ENCODE measurements around the gene SLC4A2.

The SLC4A2 gene

GRCh38 chr7:151057989-151058780 lies 1.2 kb upstream of the SLC4A2 start (continued):
- TF ChIP-seq ZNF24 (tag by site-specific recombination; IDR thresholded peaks at IDR 0.05) (peak; percentile 69), ZBTB10 (tag by site-specific recombination; IDR thresholded peaks at IDR 0.05) (peak; percentile 97), EGR2 (tag by site-specific recombination; IDR thresholded peaks at IDR 0.05; ENCODE audit: low read depth) (0 out of 2 replicates have a peak, but pooled peaks have one; percentile 4), HIC1 (tag by site-specific recombination; IDR thresholded peaks at IDR 0.05) (peak; percentile 81; the same call in 1 of the 2 replicates), ZNF214 (tag by site-specific recombination; IDR thresholded peaks at IDR 0.05; ENCODE audit: borderline replicate concordance) (no peak), ZNF600 (tag by site-specific recombination; IDR thresholded peaks at IDR 0.05) (peak; percentile 81), GLIS2 (tag by site-specific recombination; IDR thresholded peaks at IDR 0.05) (peak; percentile 82), ZBTB21 (tag by site-specific recombination; IDR thresholded peaks at IDR 0.05) (peak; percentile 93), GLI2 (tag by site-specific recombination; IDR thresholded peaks at IDR 0.05; ENCODE audit: borderline replicate concordance, low read depth) (no peak), ZEB2 (tag by site-specific recombination; IDR thresholded peaks at IDR 0.05) (peak; percentile 97), ZNF561 (tag by site-specific recombination; IDR thresholded peaks at IDR 0.05; ENCODE audit: borderline replicate concordance) (peak; percentile 30; the same call in 1 of the 2 replicates), ATF2 (tag by site-specific recombination; IDR thresholded peaks at IDR 0.05; ENCODE audit: low read depth) (peak; percentile 80), ZXDB (tag by site-specific recombination; IDR thresholded peaks at IDR 0.05) (peak; percentile 94), ZNF391 (tag by site-specific recombination; IDR thresholded peaks at IDR 0.05; ENCODE audit: borderline replicate concordance, low read depth) (peak; percentile 80; the same call in 1 of the 2 replicates), ZFP69B (tag by site-specific recombination; IDR thresholded peaks at IDR 0.05) (peak; percentile 13; the same call in 1 of the 2 replicates), KLF9 (tag by site-specific recombination; IDR thresholded peaks at IDR 0.05; ENCODE audit: low read depth) (peak; percentile 68), ZNF324 (tag by site-specific recombination; IDR thresholded peaks at IDR 0.05) (peak; percentile 72), INSM2 (tag by site-specific recombination; IDR thresholded peaks at IDR 0.05) (peak; percentile 29; the same call in 1 of the 2 replicates), ZSCAN5A (tag by site-specific recombination; IDR thresholded peaks at IDR 0.05) (peak; percentile 63), ZFHX2 (tag by site-specific recombination; conservative IDR thresholded peaks at IDR 0.05) (0 out of 2 replicates have a peak, but pooled peaks have one; percentile 23)
- TF ChIP-seq, protein P1, sequence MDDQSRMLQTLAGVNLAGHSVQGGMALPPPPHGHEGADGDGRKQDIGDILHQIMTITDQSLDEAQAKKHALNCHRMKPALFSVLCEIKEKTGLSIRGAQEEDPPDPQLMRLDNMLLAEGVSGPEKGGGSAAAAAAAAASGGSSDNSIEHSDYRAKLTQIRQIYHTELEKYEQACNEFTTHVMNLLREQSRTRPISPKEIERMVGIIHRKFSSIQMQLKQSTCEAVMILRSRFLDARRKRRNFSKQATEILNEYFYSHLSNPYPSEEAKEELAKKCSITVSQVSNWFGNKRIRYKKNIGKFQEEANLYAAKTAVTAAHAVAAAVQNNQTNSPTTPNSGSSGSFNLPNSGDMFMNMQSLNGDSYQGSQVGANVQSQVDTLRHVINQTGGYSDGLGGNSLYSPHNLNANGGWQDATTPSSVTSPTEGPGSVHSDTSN (CRISPR knock-in tag; IDR thresholded peaks at IDR 0.05): no peak
- TF ChIP-seq, protein P2, sequence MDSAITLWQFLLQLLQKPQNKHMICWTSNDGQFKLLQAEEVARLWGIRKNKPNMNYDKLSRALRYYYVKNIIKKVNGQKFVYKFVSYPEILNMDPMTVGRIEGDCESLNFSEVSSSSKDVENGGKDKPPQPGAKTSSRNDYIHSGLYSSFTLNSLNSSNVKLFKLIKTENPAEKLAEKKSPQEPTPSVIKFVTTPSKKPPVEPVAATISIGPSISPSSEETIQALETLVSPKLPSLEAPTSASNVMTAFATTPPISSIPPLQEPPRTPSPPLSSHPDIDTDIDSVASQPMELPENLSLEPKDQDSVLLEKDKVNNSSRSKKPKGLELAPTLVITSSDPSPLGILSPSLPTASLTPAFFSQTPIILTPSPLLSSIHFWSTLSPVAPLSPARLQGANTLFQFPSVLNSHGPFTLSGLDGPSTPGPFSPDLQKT (IDR thresholded peaks at IDR 0.05; ENCODE audit: borderline replicate concordance, low read depth, low read length): peak; percentile 84; the same call in 1 of the 2 replicates
- TF ChIP-seq, protein P3, sequence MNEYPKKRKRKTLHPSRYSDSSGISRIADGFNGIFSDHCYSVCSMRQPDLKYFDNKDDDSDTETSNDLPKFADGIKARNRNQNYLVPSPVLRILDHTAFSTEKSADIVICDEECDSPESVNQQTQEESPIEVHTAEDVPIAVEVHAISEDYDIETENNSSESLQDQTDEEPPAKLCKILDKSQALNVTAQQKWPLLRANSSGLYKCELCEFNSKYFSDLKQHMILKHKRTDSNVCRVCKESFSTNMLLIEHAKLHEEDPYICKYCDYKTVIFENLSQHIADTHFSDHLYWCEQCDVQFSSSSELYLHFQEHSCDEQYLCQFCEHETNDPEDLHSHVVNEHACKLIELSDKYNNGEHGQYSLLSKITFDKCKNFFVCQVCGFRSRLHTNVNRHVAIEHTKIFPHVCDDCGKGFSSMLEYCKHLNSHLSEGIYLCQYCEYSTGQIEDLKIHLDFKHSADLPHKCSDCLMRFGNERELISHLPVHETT (tag by site-specific recombination; IDR thresholded peaks at IDR 0.05): peak; percentile 50; the same call in 1 of the 2 replicates
- TF ChIP-seq, protein P4, sequence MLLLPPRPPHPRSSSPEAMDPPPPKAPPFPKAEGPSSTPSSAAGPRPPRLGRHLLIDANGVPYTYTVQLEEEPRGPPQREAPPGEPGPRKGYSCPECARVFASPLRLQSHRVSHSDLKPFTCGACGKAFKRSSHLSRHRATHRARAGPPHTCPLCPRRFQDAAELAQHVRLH (tag by site-specific recombination; IDR thresholded peaks at IDR 0.05): peak; percentile 7; the same call in 1 of the 2 replicates
